ENCODE measurements around the gene MBD6. TPM values are rescaled to one million over a fixed set of nuclear protein-coding genes. Genes with fewer than 3 reads are reported as not detected.
A peak's percentile ranks its signal among the peaks of the same experiment; 100 is the strongest.

The MBD6 gene
- total and polyA plus RNA-seq, 2 of the 13 experiments (the other 11 are each of a cell fraction or from before 2014, with no cell fraction given) = 4.1 to 5.9 TPM

DNA sequence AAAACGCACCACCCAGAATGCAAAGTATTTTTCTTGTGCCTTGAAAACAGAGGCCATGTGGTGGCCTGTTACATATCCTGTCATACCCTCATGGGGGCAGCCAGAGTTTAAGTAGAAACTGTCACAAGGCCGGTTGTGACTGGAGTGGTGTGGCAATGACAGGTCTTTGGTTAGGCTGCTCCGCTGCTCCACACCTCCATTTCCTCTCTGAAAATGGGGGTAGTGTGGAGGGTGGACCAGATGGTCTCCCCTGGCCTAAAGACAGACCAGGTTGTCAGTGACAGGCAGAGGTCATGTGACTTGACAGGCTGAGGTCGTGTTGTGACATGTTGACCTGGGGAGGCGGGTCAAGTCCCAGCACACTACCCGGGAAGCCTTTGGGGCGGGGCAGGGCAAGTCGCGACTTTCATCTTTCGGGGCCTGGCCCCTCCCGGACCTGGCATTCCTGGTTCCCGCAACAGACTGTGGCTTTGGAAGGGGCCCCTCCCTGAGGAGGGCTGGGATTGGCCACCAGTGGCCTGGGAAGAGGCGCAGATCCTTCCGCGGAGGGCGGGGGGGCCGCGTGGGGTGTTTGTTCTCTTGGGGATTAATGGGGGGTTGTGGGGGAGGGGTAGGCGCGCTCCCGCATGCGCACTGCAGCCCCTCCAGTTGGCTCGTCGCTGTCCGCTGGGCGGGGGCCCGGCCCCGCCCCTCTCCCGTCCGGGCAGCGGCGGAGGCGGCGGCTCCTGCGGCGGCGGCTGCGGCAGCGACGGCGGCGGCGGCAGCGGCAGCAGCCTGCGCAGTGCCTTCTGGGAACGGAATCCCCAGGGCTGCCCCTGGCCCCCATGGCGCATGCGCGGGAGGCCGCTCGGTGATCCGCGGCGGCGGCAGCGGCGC lies at the start of gene MBD6 (continued):
- TF ChIP-seq AHR (CRISPR knock-in tag; IDR thresholded peaks at IDR 0.05) = no peak
- TF ChIP-seq, protein P1, sequence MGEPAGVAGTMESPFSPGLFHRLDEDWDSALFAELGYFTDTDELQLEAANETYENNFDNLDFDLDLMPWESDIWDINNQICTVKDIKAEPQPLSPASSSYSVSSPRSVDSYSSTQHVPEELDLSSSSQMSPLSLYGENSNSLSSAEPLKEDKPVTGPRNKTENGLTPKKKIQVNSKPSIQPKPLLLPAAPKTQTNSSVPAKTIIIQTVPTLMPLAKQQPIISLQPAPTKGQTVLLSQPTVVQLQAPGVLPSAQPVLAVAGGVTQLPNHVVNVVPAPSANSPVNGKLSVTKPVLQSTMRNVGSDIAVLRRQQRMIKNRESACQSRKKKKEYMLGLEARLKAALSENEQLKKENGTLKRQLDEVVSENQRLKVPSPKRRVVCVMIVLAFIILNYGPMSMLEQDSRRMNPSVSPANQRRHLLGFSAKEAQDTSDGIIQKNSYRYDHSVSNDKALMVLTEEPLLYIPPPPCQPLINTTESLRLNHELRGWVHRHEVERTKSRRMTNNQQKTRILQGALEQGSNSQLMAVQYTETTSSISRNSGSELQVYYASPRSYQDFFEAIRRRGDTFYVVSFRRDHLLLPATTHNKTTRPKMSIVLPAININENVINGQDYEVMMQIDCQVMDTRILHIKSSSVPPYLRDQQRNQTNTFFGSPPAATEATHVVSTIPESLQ (CRISPR knock-in tag; conservative IDR thresholded peaks at IDR 0.05) = no peak
- TF ChIP-seq ZNF232 (CRISPR knock-in tag; IDR thresholded peaks at IDR 0.05; ENCODE audit: borderline replicate concordance) = 0 out of 2 replicates have a peak, but pooled peaks have one; percentile 55
- 0 out of 2 replicates have a peak, but pooled peaks have one; percentile 36 for TF ChIP-seq ZNF737 (CRISPR knock-in tag; IDR thresholded peaks at IDR 0.05; ENCODE audit: borderline replicate concordance)
- TF ChIP-seq, protein P2, sequence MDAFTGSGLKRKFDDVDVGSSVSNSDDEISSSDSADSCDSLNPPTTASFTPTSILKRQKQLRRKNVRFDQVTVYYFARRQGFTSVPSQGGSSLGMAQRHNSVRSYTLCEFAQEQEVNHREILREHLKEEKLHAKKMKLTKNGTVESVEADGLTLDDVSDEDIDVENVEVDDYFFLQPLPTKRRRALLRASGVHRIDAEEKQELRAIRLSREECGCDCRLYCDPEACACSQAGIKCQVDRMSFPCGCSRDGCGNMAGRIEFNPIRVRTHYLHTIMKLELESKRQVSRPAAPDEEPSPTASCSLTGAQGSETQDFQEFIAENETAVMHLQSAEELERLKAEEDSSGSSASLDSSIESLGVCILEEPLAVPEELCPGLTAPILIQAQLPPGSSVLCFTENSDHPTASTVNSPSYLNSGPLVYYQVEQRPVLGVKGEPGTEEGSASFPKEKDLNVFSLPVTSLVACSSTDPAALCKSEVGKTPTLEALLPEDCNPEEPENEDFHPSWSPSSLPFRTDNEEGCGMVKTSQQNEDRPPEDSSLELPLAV (CRISPR knock-in tag; conservative IDR thresholded peaks at IDR 0.05; ENCODE audit: low read depth) = no peak
- no peak for TF ChIP-seq ZNF138 (CRISPR knock-in tag; IDR thresholded peaks at IDR 0.05; ENCODE audit: low read depth)
- no peak for TF ChIP-seq ZSCAN30 (CRISPR knock-in tag; IDR thresholded peaks at IDR 0.05)
- no peak for TF ChIP-seq ZNF251 (CRISPR knock-in tag; IDR thresholded peaks at IDR 0.05)
- TF ChIP-seq HMGA1 (CRISPR knock-in tag; conservative IDR thresholded peaks at IDR 0.05) = no peak
- no peak for TF ChIP-seq ZNF468 (CRISPR knock-in tag; IDR thresholded peaks at IDR 0.05)
- TF ChIP-seq CEBPB (IDR thresholded peaks at IDR 0.05; ENCODE audit: borderline replicate concordance, low read depth, low read length) = peak; percentile 69; the same call in 1 of the 2 replicates
- TF ChIP-seq ZNF234 (CRISPR knock-in tag; conservative IDR thresholded peaks at IDR 0.05) = no peak
- no peak for TF ChIP-seq TOPORS (CRISPR knock-in tag; IDR thresholded peaks at IDR 0.05)
- no peak for TF ChIP-seq ZNF724P (CRISPR knock-in tag; IDR thresholded peaks at IDR 0.05; ENCODE audit: borderline replicate concordance)
- TF ChIP-seq, protein P3, sequence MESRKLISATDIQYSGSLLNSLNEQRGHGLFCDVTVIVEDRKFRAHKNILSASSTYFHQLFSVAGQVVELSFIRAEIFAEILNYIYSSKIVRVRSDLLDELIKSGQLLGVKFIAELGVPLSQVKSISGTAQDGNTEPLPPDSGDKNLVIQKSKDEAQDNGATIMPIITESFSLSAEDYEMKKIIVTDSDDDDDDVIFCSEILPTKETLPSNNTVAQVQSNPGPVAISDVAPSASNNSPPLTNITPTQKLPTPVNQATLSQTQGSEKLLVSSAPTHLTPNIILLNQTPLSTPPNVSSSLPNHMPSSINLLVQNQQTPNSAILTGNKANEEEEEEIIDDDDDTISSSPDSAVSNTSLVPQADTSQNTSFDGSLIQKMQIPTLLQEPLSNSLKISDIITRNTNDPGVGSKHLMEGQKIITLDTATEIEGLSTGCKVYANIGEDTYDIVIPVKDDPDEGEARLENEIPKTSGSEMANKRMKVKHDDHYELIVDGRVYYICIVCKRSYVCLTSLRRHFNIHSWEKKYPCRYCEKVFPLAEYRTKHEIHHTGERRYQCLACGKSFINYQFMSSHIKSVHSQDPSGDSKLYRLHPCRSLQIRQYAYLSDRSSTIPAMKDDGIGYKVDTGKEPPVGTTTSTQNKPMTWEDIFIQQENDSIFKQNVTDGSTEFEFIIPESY (CRISPR knock-in tag; IDR thresholded peaks at IDR 0.05) = no peak
- TF ChIP-seq PRMT3 (CRISPR knock-in tag; IDR thresholded peaks at IDR 0.05; ENCODE audit: borderline replicate concordance, low read depth) = no peak
- TF ChIP-seq ZNF136 (CRISPR knock-in tag; IDR thresholded peaks at IDR 0.05; ENCODE audit: low read depth) = no peak
- no peak for TF ChIP-seq ZNF83 (CRISPR knock-in tag; IDR thresholded peaks at IDR 0.05; ENCODE audit: borderline replicate concordance)
- TF ChIP-seq ZBTB38 (CRISPR knock-in tag; IDR thresholded peaks at IDR 0.05) = no peak; the same call in 1 of the 2 replicates
- TF ChIP-seq ATAD3A (CRISPR knock-in tag; IDR thresholded peaks at IDR 0.05) = no peak
- TF ChIP-seq ATM (IDR thresholded peaks at IDR 0.05; ENCODE audit: borderline replicate concordance) = no peak
- TF ChIP-seq, protein P4, sequence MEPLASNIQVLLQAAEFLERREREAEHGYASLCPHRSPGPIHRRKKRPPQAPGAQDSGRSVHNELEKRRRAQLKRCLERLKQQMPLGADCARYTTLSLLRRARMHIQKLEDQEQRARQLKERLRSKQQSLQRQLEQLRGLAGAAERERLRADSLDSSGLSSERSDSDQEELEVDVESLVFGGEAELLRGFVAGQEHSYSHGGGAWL (CRISPR knock-in tag; IDR thresholded peaks at IDR 0.05) = no peak; the same call in 1 of the 2 replicates
- TF ChIP-seq, protein P5, sequence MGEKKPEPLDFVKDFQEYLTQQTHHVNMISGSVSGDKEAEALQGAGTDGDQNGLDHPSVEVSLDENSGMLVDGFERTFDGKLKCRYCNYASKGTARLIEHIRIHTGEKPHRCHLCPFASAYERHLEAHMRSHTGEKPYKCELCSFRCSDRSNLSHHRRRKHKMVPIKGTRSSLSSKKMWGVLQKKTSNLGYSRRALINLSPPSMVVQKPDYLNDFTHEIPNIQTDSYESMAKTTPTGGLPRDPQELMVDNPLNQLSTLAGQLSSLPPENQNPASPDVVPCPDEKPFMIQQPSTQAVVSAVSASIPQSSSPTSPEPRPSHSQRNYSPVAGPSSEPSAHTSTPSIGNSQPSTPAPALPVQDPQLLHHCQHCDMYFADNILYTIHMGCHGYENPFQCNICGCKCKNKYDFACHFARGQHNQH (CRISPR knock-in tag; IDR thresholded peaks at IDR 0.05) = no peak; the same call in 1 of the 2 replicates

Measured in HepG2 (cell line).